ENCODE data around the gene ANP32A. TPM values are rescaled to one million over a fixed set of nuclear protein-coding genes. Genes with fewer than 3 reads are reported as not detected.

ANP32A gene
- total and polyA plus RNA-seq, 2 donors (not counting 1 experiment from before 2014, with no cell fraction given), result 47.7 to 53.1 TPM

DNA sequence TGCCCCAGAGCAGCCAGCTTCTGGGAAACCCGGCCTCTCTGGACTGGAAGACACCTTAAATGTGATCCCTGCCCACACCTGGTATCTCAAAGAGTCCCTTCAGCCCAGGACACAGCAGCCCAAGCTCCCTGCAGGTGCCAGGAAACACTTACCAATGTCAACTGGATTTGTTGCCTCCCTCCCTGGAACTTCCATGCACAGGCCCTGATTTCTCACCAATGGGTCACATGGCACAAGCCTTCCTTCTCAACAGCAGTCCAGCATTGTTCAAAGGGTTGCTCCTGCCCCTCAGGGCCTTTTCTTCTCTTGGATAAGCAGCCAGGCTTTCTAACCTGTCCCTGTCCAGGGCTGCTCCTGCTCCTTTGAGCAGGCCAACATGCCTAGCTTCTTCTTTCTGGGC is 31.6 kb downstream of the ANP32A start:
- H3K4me2 ChIP-seq (ENCODE audit: extremely low read depth, insufficient read depth, low read length), result no peak overlapping the region
- H3K9ac ChIP-seq (ENCODE audit: insufficient read depth, low read length), result no peak overlapping the region
- no peak overlapping the region for H3K27ac ChIP-seq (ENCODE audit: insufficient read depth, low read length)
- H3K79me2 ChIP-seq (ENCODE audit: control insufficient read depth, insufficient read depth, low read length), result peaks cover 21% of the 10 kb centered on the region
- H2AFZ ChIP-seq (ENCODE audit: low read length), result no peak overlapping the region
- DNase-seq (ENCODE audit: low read depth in 2 of 2), result no peak
- peaks cover 6% of the 10 kb centered on the region for H3K36me3 ChIP-seq (ENCODE audit: control insufficient read depth, insufficient read depth, low read length)
- no peaks in the 10 kb centered on the region for H3K9me3 ChIP-seq (ENCODE audit: control insufficient read depth, insufficient read depth, low read depth, low read length)
- no peaks in the 10 kb centered on the region for H4K20me1 ChIP-seq (ENCODE audit: control insufficient read depth, extremely low read depth, insufficient read depth, low read length)
- H3K27me3 ChIP-seq (ENCODE audit: control insufficient read depth, insufficient read depth, low read length), result no peaks in the 10 kb centered on the region
- no peak overlapping the region for H3K4me3 ChIP-seq (replicated peaks in 1 of 4; ENCODE audit: control extremely low read depth in 1 of 4, insufficient read depth in 1 of 4, low read depth in 3 of 4, low read length in 4 of 4)
- TF ChIP-seq EZH2 (IDR thresholded peaks at IDR 0.05; ENCODE audit: low read length, missing control alignments) (no peak), CTCF (conservative IDR thresholded peaks at IDR 0.05 in 1 of 2, IDR thresholded peaks at IDR 0.05 in 1 of 2; ENCODE audit: low read depth in 1 of 2, low read length in 2 of 2) (no peak)
- H3K4me1 ChIP-seq (ENCODE audit: control insufficient read depth, extremely low read depth, insufficient read depth, low read length), result peaks cover 2% of the 10 kb centered on the region

DNA sequence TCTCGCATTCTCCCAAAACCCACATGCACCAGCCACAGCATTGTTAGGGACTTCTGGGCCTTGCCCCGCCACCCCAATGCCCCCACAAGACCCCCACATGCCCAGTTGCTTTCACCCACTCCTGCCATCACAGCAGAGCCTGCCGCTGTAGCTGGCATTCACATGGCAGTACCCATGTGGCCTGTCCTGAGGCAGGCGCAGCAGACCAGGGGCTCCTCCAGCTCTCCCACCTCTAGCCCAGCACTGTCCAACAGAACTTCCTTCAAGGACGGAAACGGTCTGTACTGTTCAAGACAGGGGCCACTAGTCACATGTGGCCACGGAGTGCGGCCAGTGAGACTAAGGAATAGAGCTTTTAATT is 32.5 kb downstream of the ANP32A start:
- no peak overlapping the region for H3K4me3 ChIP-seq (replicated peaks in 1 of 4; ENCODE audit: control extremely low read depth in 1 of 4, insufficient read depth in 1 of 4, low read depth in 3 of 4, low read length in 4 of 4)
- H3K9ac ChIP-seq (ENCODE audit: insufficient read depth, low read length), result no peak overlapping the region
- H3K4me2 ChIP-seq (ENCODE audit: extremely low read depth, insufficient read depth, low read length), result no peak overlapping the region
- no peak for TF ChIP-seq CTCF (conservative IDR thresholded peaks at IDR 0.05 in 1 of 2, IDR thresholded peaks at IDR 0.05 in 1 of 2; ENCODE audit: low read depth in 1 of 2, low read length in 2 of 2)
- no peak for TF ChIP-seq EZH2 (IDR thresholded peaks at IDR 0.05; ENCODE audit: low read length, missing control alignments)
- H3K27me3 ChIP-seq (ENCODE audit: control insufficient read depth, insufficient read depth, low read length), result no peaks in the 10 kb centered on the region
- peaks cover 2% of the 10 kb centered on the region for H3K4me1 ChIP-seq (ENCODE audit: control insufficient read depth, extremely low read depth, insufficient read depth, low read length)
- H4K20me1 ChIP-seq (ENCODE audit: control insufficient read depth, extremely low read depth, insufficient read depth, low read length), result no peaks in the 10 kb centered on the region
- peaks cover 15% of the 10 kb centered on the region for H3K79me2 ChIP-seq (ENCODE audit: control insufficient read depth, insufficient read depth, low read length)
- peaks cover 6% of the 10 kb centered on the region for H3K36me3 ChIP-seq (ENCODE audit: control insufficient read depth, insufficient read depth, low read length)
- no peak for DNase-seq (ENCODE audit: low read depth in 2 of 2)
- H3K27ac ChIP-seq (ENCODE audit: insufficient read depth, low read length), result no peak overlapping the region
- H2AFZ ChIP-seq (ENCODE audit: low read length), result no peak overlapping the region
- no peaks in the 10 kb centered on the region for H3K9me3 ChIP-seq (ENCODE audit: control insufficient read depth, insufficient read depth, low read depth, low read length)

GRCh38 chr15:68787609-68788263 is 33.0 kb downstream of the ANP32A start:
- peaks cover 10% of the 10 kb centered on the region for H3K79me2 ChIP-seq (ENCODE audit: control insufficient read depth, insufficient read depth, low read length)
- TF ChIP-seq EZH2 (IDR thresholded peaks at IDR 0.05; ENCODE audit: low read length, missing control alignments) (no peak), CTCF (conservative IDR thresholded peaks at IDR 0.05 in 1 of 2, IDR thresholded peaks at IDR 0.05 in 1 of 2; ENCODE audit: low read depth in 1 of 2, low read length in 2 of 2) (no peak)
- H4K20me1 ChIP-seq (ENCODE audit: control insufficient read depth, extremely low read depth, insufficient read depth, low read length), result no peaks in the 10 kb centered on the region
- peaks cover 7% of the 10 kb centered on the region for H3K36me3 ChIP-seq (ENCODE audit: control insufficient read depth, insufficient read depth, low read length)
- no peak overlapping the region for H3K4me3 ChIP-seq (replicated peaks in 1 of 4; ENCODE audit: control extremely low read depth in 1 of 4, insufficient read depth in 1 of 4, low read depth in 3 of 4, low read length in 4 of 4)
- no peaks in the 10 kb centered on the region for H3K9me3 ChIP-seq (ENCODE audit: control insufficient read depth, insufficient read depth, low read depth, low read length)
- DNase-seq (ENCODE audit: low read depth in 2 of 2), result no peak
- no peak overlapping the region for H3K9ac ChIP-seq (ENCODE audit: insufficient read depth, low read length)
- H3K27me3 ChIP-seq (ENCODE audit: control insufficient read depth, insufficient read depth, low read length), result no peaks in the 10 kb centered on the region
- H3K4me2 ChIP-seq (ENCODE audit: extremely low read depth, insufficient read depth, low read length), result no peak overlapping the region
- H3K27ac ChIP-seq (ENCODE audit: insufficient read depth, low read length), result no peak overlapping the region
- H3K4me1 ChIP-seq (ENCODE audit: control insufficient read depth, extremely low read depth, insufficient read depth, low read length), result peaks cover 2% of the 10 kb centered on the region
- no peak overlapping the region for H2AFZ ChIP-seq (ENCODE audit: low read length)
